ENCODE measurements around the gene TRIOBP.

Gene TRIOBP

DNA sequence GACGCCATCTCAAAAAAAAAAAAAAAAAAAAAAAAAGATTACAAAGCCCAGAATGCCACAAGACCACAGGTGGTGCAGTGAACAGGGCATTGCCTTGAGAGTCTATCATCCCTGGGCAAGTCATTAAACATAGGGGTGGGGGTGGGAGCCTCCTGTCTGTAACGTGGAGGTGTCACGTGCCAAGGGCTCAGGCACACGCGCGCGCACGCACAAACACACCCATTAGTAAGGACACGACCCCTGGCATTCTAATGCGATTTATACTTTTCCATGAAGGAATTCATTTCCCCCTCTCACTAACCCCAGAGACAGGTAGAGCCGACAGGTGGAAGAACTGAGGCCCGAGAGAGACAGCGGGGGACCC is 105.1 kb downstream of the TRIOBP start:
- TF ChIP-seq, protein P1, sequence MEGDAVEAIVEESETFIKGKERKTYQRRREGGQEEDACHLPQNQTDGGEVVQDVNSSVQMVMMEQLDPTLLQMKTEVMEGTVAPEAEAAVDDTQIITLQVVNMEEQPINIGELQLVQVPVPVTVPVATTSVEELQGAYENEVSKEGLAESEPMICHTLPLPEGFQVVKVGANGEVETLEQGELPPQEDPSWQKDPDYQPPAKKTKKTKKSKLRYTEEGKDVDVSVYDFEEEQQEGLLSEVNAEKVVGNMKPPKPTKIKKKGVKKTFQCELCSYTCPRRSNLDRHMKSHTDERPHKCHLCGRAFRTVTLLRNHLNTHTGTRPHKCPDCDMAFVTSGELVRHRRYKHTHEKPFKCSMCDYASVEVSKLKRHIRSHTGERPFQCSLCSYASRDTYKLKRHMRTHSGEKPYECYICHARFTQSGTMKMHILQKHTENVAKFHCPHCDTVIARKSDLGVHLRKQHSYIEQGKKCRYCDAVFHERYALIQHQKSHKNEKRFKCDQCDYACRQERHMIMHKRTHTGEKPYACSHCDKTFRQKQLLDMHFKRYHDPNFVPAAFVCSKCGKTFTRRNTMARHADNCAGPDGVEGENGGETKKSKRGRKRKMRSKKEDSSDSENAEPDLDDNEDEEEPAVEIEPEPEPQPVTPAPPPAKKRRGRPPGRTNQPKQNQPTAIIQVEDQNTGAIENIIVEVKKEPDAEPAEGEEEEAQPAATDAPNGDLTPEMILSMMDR (IDR thresholded peaks at IDR 0.05; ENCODE audit: borderline replicate concordance, control extremely low read depth, extremely low read depth, insufficient read depth, missing control alignments), result no peak
- DNase-seq (ENCODE audit: low spot score), result no peak
- in situ Hi-C loops (cut with MboI; ENCODE audit: low sequenced_read_pairs, unreplicated experiment), result no loop called here

DNA sequence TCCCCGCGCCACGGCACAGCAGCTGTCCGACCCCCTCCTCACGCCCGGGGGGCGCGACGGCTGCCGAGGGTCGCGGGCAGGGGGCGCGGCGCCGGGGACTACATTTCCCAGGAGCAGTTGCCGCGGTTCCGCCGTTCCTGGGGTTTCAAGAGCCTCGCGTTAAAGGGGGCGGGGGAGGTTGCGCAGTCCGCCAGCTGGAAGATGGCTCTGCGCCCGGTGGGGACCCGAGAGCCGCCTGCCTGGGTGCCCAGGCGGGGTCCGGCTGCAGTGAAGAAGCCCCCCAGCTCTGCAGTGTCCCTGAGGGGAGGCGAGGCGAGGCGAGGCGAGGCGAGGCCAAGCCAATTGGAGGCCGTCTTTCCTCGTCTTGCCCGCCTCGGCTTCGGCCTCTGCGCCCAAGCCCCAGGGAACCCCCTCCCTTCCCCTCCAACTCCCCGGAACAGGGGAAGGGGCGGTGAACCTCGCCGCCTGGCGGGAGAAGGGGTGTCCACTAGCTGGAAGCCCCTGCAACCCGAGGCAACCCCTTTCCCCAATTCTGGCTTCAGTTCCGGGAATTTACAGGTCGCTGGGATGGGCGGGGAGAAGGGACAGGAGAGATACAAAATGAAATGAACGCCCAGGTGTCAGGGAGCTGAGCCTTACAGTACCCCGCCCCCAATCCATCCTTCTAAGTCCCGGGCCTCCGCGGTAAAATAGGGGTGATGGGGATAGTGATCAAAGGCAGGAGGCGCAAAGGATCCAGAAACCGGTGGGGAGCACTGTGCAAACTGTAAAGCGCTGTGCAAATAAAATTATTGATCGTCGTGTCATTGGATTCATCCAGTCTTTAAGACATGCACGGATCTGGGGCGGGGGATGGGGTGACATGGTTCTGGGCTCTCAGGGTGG is 105.7 kb downstream of the TRIOBP start:
- no peak for DNase-seq (ENCODE audit: low spot score)
- in situ Hi-C loops (cut with MboI; ENCODE audit: low sequenced_read_pairs, unreplicated experiment), result no loop called here
- TF ChIP-seq, protein P1 (IDR thresholded peaks at IDR 0.05; ENCODE audit: borderline replicate concordance, control extremely low read depth, extremely low read depth, insufficient read depth, missing control alignments), result no peak

DNA sequence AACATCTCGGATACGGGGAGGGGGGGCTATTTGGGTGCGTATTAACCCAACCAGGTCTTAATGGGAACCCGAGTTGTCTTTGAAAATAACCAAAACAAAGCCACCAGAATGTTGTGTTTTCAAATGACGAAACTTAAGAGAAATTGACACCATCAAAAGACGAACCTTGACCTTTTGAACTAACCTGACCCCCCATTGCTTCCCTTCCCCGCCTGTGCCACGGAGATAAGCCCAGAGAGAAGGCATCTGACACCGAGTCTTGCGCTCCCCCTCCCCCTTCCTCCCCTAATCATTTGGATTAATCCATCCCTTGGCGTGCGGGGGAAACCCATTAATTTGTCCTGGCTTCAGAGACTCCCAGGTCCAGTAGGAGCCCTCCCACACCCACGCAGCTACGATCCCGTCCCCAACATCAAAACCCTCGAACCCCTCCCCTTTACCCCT is 106.4 kb downstream of the TRIOBP start:
- in situ Hi-C loops (cut with MboI; ENCODE audit: low sequenced_read_pairs, unreplicated experiment), result no loop called here
- no peak for DNase-seq (ENCODE audit: low spot score)
- TF ChIP-seq, protein P1 (IDR thresholded peaks at IDR 0.05; ENCODE audit: borderline replicate concordance, control extremely low read depth, extremely low read depth, insufficient read depth, missing control alignments), result no peak

DNA sequence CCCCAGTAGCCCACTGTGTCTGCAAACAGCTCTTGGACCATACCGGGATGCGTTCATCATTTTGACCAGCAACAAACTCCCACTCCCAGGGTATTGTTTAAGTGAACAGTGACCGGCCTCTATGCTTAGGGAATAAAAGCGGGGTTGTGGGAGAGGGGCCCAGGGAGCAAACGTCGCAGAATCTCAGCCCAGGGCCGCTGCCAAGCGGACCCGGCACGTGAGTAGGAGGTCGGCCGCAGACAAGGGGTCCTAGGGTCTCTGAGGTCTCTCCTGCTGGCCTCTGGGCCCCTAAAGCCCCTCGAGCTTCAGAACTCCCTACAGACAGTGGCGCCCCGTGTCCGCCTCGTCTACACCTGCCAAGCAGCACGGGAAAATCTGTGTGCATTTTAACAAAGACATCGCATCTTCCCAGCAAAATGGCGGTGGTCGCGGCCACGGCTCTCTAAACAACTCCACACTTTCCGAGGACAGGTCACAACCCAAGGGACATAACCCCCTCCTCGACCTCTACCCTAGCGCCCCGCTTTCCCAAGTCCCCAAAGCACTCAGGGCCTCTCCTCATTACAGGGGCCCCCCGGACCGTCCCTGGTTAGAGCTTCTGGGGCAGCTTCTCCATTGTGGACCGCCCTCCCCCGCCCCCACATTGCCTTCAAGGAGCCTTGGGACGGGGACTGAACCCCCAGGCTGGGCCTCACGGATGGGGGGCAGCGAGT is 106.9 kb downstream of the TRIOBP start:
- TF ChIP-seq, protein P1 (IDR thresholded peaks at IDR 0.05; ENCODE audit: borderline replicate concordance, control extremely low read depth, extremely low read depth, insufficient read depth, missing control alignments), result no peak
- in situ Hi-C loops (cut with MboI; ENCODE audit: low sequenced_read_pairs, unreplicated experiment), result no loop called here
- DNase-seq (ENCODE audit: low spot score), result no peak

DNA sequence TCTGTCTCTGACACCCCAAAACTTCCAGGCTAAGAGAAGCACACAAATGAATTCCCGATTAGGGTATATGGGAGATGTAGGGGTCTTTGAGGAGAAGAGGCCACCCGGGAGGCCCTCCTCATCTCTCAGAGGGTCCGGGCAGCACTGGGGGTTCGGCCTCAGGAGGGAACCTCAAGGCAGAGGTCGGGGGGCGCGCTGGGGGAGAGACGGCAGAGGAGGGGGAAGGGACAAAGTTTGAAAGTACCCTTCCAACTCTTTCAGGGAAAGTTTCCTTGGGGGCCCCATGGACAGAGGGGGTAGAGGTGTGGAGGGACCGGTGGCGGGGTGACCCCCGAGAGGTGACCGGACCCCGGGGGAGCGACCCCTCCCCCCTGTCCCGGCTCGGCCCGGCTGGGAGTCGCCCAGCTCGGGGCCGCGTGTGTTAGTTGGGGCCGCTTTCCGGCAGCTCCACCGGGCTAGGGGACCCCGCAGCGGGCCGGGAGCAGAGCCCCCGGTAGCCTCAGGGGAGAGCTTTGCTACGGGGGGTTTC is 107.6 kb downstream of the TRIOBP start:
- TF ChIP-seq, protein P1 (IDR thresholded peaks at IDR 0.05; ENCODE audit: borderline replicate concordance, control extremely low read depth, extremely low read depth, insufficient read depth, missing control alignments), result no peak
- DNase-seq (ENCODE audit: low spot score), result no peak
- in situ Hi-C loops (cut with MboI; ENCODE audit: low sequenced_read_pairs, unreplicated experiment), result no loop called here

DNA sequence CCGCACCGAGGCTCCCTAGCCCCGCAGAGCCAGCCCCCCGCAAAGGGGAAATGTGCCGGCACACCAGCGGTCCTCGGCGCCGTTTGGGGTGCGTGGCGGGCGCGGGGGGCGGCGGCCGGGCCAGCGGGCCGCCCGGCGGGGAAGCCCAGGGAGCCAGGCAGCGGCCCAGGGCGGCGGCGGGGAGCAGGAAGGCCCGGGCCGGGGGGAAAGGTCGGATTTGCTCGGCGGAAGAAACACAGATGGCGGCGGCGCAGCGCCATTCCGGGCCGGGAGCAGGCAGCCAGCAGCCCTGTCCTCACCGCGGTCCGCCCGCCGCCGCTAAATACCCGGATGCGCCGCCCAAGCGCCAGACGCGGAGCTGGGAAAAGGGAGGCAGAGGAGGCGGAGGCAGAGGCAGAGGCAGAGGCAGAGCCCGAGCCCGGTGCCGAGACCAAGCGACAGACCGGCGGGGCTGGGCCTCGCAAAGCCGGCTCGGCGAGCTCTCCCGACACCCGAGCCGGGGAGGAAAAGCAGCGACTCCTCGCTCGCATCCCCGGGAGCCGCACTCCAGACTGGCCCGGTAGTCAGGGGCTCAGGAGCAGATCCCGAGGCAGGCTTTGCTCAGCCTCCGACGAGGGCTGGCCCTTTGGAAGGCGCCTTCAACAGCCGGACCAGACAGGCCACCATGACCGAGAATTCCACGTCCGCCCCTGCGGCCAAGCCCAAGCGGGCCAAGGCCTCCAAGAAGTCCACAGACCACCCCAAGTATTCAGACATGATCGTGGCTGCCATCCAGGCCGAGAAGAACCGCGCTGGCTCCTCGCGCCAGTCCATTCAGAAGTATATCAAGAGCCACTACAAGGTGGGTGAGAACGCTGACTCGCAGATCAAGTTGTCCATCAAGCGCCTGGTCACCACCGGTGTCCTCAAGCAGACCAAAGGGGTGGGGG is 108.3 kb downstream of the TRIOBP start:
- peak; percentile 76 for DNase-seq (ENCODE audit: low spot score)
- in situ Hi-C loops (cut with MboI; ENCODE audit: low sequenced_read_pairs, unreplicated experiment), result no loop called here
- TF ChIP-seq, protein P1 (IDR thresholded peaks at IDR 0.05; ENCODE audit: borderline replicate concordance, control extremely low read depth, extremely low read depth, insufficient read depth, missing control alignments), result no peak
